ENCODE data around the gene AP1AR.
"Not testable (repeated sequence)": the region's sequence is repeated elsewhere in the genome, so short reads cannot be mapped to it uniquely, and the experiment has no call there.

The AP1AR gene

GRCh38 chr4:112231779-112232713 lies at the start of gene AP1AR:
AP1AR (plus strand) TSS chr4:112231787; CDS start chr4:112232092, 305 bp downstream.
- H3K27me3 Mint-ChIP-seq = no peaks in the 10 kb centered on the region
- H3K4me1 Mint-ChIP-seq (ENCODE audit: low read depth) = peaks cover 42% of the 10 kb centered on the region
- peak within 1 kb of the TSS; percentile 94 for H3K4me3 Mint-ChIP-seq
- peak within 1 kb of the TSS; percentile 97 for H3K27ac Mint-ChIP-seq
- H3K36me3 Mint-ChIP-seq (ENCODE audit: low read depth) = no peaks in the 10 kb centered on the region
- no peaks in the 10 kb centered on the region for H3K9me3 Mint-ChIP-seq

- H3K27ac Mint-ChIP-seq = no peak overlapping the region
- H3K27me3 Mint-ChIP-seq = no peaks in the 10 kb centered on the region
- peaks cover 56% of the 10 kb centered on the region for H3K36me3 Mint-ChIP-seq (ENCODE audit: low read depth)
- H3K9me3 Mint-ChIP-seq = no peaks in the 10 kb centered on the region
- no peak overlapping the region for H3K4me3 Mint-ChIP-seq
- H3K4me1 Mint-ChIP-seq (ENCODE audit: low read depth) = peaks cover 46% of the 10 kb centered on the region
Observed at GRCh38 chr4:112182604-112183003, 49.0 kb upstream of the AP1AR start.

GRCh38 chr4:112183252-112183651 lies 48.3 kb upstream of the AP1AR start:
- Mint-ChIP-seq H3K27ac (no peak overlapping the region), H3K27me3 (no peaks in the 10 kb centered on the region), H3K4me3 (no peak overlapping the region), H3K36me3 (ENCODE audit: low read depth) (peaks cover 58% of the 10 kb centered on the region), H3K4me1 (ENCODE audit: low read depth) (peaks cover 44% of the 10 kb centered on the region), H3K9me3 (no peaks in the 10 kb centered on the region)

GRCh38 chr4:112184438-112184837 lies 47.1 kb upstream of the AP1AR start:
- Mint-ChIP-seq H3K4me3 (no peak overlapping the region), H3K9me3 (no peaks in the 10 kb centered on the region), H3K36me3 (ENCODE audit: low read depth) (peaks cover 50% of the 10 kb centered on the region), H3K27ac (no peak overlapping the region), H3K4me1 (ENCODE audit: low read depth) (peaks cover 38% of the 10 kb centered on the region), H3K27me3 (no peaks in the 10 kb centered on the region)

GRCh38 chr4:112185334-112185733 lies 46.3 kb upstream of the AP1AR start:
- Mint-ChIP-seq H3K27me3 (no peaks in the 10 kb centered on the region), H3K36me3 (ENCODE audit: low read depth) (peaks cover 53% of the 10 kb centered on the region), H3K9me3 (no peaks in the 10 kb centered on the region), H3K27ac (peak overlapping the region; percentile 28), H3K4me3 (no peak overlapping the region), H3K4me1 (ENCODE audit: low read depth) (peaks cover 38% of the 10 kb centered on the region)

- Mint-ChIP-seq H3K27ac (no peak overlapping the region), H3K4me1 (ENCODE audit: low read depth) (peaks cover 34% of the 10 kb centered on the region), H3K9me3 (no peaks in the 10 kb centered on the region), H3K36me3 (ENCODE audit: low read depth) (peaks cover 53% of the 10 kb centered on the region), H3K27me3 (no peaks in the 10 kb centered on the region), H3K4me3 (no peak overlapping the region)
Observed at GRCh38 chr4:112185740-112186670, 45.6 kb upstream of the AP1AR start.

GRCh38 chr4:112189754-112190153 lies 41.8 kb upstream of the AP1AR start:
- H3K4me3 Mint-ChIP-seq = no peak overlapping the region
- H3K36me3 Mint-ChIP-seq (ENCODE audit: low read depth) = peaks cover 38% of the 10 kb centered on the region
- no peak overlapping the region for H3K27ac Mint-ChIP-seq
- H3K27me3 Mint-ChIP-seq = no peaks in the 10 kb centered on the region
- H3K4me1 Mint-ChIP-seq (ENCODE audit: low read depth) = no peaks in the 10 kb centered on the region
- H3K9me3 Mint-ChIP-seq = no peaks in the 10 kb centered on the region

GRCh38 chr4:112190684-112191083 lies 40.9 kb upstream of the AP1AR start:
- Mint-ChIP-seq H3K9me3 (no peaks in the 10 kb centered on the region), H3K27me3 (no peaks in the 10 kb centered on the region), H3K27ac (no peak overlapping the region), H3K36me3 (ENCODE audit: low read depth) (peaks cover 42% of the 10 kb centered on the region), H3K4me1 (ENCODE audit: low read depth) (no peaks in the 10 kb centered on the region), H3K4me3 (no peak overlapping the region)

- Mint-ChIP-seq H3K9me3 (no peaks in the 10 kb centered on the region), H3K36me3 (ENCODE audit: low read depth) (peaks cover 6% of the 10 kb centered on the region), H3K4me1 (ENCODE audit: low read depth) (peaks cover 19% of the 10 kb centered on the region), H3K4me3 (no peak overlapping the region), H3K27me3 (peaks cover 3% of the 10 kb centered on the region), H3K27ac (no peak overlapping the region)
Observed at GRCh38 chr4:112196461-112196860, 35.1 kb upstream of the AP1AR start.

GRCh38 chr4:112199041-112199440 lies 32.5 kb upstream of the AP1AR start:
- H3K9me3 Mint-ChIP-seq = no peaks in the 10 kb centered on the region
- H3K4me3 Mint-ChIP-seq = no peak overlapping the region
- no peak overlapping the region for H3K27ac Mint-ChIP-seq
- H3K4me1 Mint-ChIP-seq (ENCODE audit: low read depth) = peaks cover 24% of the 10 kb centered on the region
- H3K27me3 Mint-ChIP-seq = peaks cover 3% of the 10 kb centered on the region
- peaks cover 4% of the 10 kb centered on the region for H3K36me3 Mint-ChIP-seq (ENCODE audit: low read depth)

- Mint-ChIP-seq H3K4me1 (ENCODE audit: low read depth) (peaks cover 24% of the 10 kb centered on the region), H3K4me3 (no peak overlapping the region), H3K9me3 (no peaks in the 10 kb centered on the region), H3K27ac (no peak overlapping the region), H3K36me3 (ENCODE audit: low read depth) (no peaks in the 10 kb centered on the region), H3K27me3 (peaks cover 3% of the 10 kb centered on the region)
Observed at GRCh38 chr4:112201915-112202505, 29.6 kb upstream of the AP1AR start.

- H3K27me3 Mint-ChIP-seq = peaks cover 3% of the 10 kb centered on the region
- no peaks in the 10 kb centered on the region for H3K36me3 Mint-ChIP-seq (ENCODE audit: low read depth)
- no peak overlapping the region for H3K4me3 Mint-ChIP-seq
- no peaks in the 10 kb centered on the region for H3K9me3 Mint-ChIP-seq
- H3K27ac Mint-ChIP-seq = no peak overlapping the region
- peaks cover 24% of the 10 kb centered on the region for H3K4me1 Mint-ChIP-seq (ENCODE audit: low read depth)
Observed at GRCh38 chr4:112203593-112203992, 28.0 kb upstream of the AP1AR start.

GRCh38 chr4:112206431-112206830 lies 25.2 kb upstream of the AP1AR start:
- Mint-ChIP-seq H3K27ac (no peak overlapping the region), H3K4me1 (ENCODE audit: low read depth) (peaks cover 5% of the 10 kb centered on the region), H3K4me3 (no peak overlapping the region), H3K27me3 (no peaks in the 10 kb centered on the region), H3K9me3 (no peaks in the 10 kb centered on the region), H3K36me3 (ENCODE audit: low read depth) (no peaks in the 10 kb centered on the region)

GRCh38 chr4:112208137-112209095 lies 23.2 kb upstream of the AP1AR start:
- not testable (repeated sequence) for H3K9me3 Mint-ChIP-seq; H3K27ac Mint-ChIP-seq; H3K36me3 Mint-ChIP-seq (ENCODE audit: low read depth); H3K4me1 Mint-ChIP-seq (ENCODE audit: low read depth); H3K27me3 Mint-ChIP-seq; H3K4me3 Mint-ChIP-seq

Data from stimulated activated naive CD8-positive, alpha-beta T cell treated with anti-CD3 and anti-CD28 coated beads, Interleukin-15, Interleukin-2, amounts not matched to agents 100 ng/mL and 50 ng/mL, for 24 hours (primary cell).